ENCODE results near the gene CSNK2A1.
"Not testable (repeated sequence)": the region's sequence is repeated elsewhere in the genome, so short reads cannot be mapped to it uniquely, and the experiment has no call there.

CSNK2A1 gene

GRCh38 chr20:483815-484644 lies 59.6 kb downstream of the CSNK2A1 start:
- DNase-seq (ENCODE audit: low read depth), result no peak

- DNase-seq (ENCODE audit: low read depth), result no peak
Observed at GRCh38 chr20:481167-481566, 62.4 kb downstream of the CSNK2A1 start.

- DNase-seq (ENCODE audit: low read depth), result no peak
Observed at GRCh38 chr20:480044-480443, 63.5 kb downstream of the CSNK2A1 start.

- DNase-seq (ENCODE audit: low read depth), result no peak
Observed at GRCh38 chr20:479487-479886, 64.1 kb downstream of the CSNK2A1 start.

GRCh38 chr20:478949-479429 lies 64.6 kb downstream of the CSNK2A1 start:
- no peak for DNase-seq (ENCODE audit: low read depth)

- DNase-seq (ENCODE audit: low read depth), result no peak
Observed at GRCh38 chr20:478010-478948, 65.3 kb downstream of the CSNK2A1 start.

GRCh38 chr20:476561-477249 lies 66.9 kb downstream of the CSNK2A1 start:
- DNase-seq (ENCODE audit: low read depth), result not testable (repeated sequence)

- no peak for DNase-seq (ENCODE audit: low read depth)
Observed at GRCh38 chr20:475463-476357, 67.9 kb downstream of the CSNK2A1 start.

- DNase-seq (ENCODE audit: low read depth), result no peak
Observed at GRCh38 chr20:474581-474980, 69.0 kb downstream of the CSNK2A1 start.

DNA sequence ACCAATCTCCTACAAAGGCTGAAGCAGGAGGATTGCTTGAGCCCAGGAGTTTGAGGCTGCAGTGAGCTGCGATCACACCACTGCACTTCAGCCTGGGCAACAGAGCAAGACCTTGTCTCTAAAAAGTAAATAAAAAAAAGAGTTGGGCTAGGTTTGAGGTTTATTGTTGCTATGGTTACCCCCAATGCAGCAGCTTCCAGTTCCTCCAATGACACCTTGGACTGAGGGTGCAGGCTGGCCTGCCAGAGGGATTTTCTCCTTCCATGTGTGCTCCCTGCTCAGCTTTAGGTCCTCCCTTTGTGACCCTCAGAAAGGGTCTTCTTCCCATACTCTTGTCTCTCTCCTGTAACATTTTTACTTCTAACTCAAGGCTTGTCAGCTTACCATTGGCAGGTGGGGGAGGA lies 70.7 kb downstream of the CSNK2A1 start:
- DNase-seq (ENCODE audit: low read depth), result no peak

- DNase-seq (ENCODE audit: low read depth), result no peak
Observed at GRCh38 chr20:472137-472846, 71.3 kb downstream of the CSNK2A1 start.

- no peak for DNase-seq (ENCODE audit: low read depth)
Observed at GRCh38 chr20:469746-470490, 73.7 kb downstream of the CSNK2A1 start.

GRCh38 chr20:467755-468154 lies 75.8 kb downstream of the CSNK2A1 start:
- no peak for DNase-seq (ENCODE audit: low read depth)

DNA sequence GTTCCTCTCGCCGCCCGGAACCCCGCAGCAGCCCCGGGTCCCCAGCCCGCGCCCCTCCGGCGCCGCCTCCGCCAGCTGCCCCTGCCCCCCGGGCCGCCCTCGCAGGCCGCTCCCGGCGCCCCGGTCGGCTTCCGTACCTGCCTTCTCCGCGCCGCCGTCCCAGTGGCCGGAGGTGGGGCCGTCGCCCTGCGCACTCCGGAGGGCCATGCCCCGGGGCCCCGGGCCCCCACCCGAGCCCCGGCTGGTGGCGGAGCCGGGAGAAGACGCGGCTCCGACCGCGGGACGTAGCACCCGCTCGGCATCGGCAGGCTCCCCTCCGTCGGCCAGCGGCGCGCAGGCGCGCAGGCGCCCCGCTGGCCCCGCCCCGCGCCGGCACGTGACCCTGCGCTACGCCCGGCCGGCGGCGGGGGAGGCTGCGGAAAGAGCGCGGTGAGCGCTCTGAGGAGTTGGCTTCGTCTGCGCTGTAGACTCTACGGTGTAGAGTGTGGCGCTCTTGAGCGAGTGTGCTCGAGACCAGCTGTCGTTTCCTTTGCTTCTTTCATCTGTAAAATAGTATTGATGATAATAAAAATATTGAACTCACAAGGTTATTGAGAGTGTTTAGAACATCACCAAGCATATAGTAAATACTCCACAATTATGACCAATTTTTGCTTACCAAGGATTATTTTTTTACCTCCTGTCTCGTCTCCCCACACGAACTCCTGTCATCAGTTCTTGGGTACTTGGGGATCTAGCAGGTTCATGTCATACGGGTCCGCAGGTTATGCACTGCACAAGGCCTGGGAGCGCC lies 81.2 kb downstream of the CSNK2A1 start, which contains the start of gene TBC1D20:
Gene TBC1D20, minus strand, starts transcription at position 335 of the 793 bp plus-strand sequence. Its CDS starts 128 bp downstream, at position 207.
- DNase-seq (ENCODE audit: low read depth), result peak; percentile 66

- no peak for DNase-seq (ENCODE audit: low read depth)
Observed at GRCh38 chr20:461254-462198, 82.1 kb downstream of the CSNK2A1 start.

DNA sequence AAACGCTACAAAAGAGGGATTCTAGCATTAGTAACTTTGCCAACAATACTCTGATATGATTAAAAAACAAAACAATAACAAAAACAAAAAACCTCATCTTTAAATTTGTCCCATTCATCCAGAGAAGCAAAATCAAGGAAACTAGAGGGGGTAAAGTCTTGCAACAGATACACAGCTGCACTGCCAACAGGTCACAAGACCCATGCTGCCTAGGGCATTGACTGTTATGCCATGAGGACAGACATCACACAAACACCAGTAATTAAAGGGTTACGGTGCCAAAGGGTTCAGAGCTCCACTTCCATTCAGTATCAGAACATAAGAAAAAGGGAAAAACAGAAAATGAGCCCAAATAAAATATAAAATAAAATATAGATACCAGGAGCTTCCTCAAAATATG lies 82.9 kb downstream of the CSNK2A1 start:
- DNase-seq (ENCODE audit: low read depth), result no peak

- DNase-seq (ENCODE audit: low read depth), result no peak
Observed at GRCh38 chr20:460180-460579, 83.4 kb downstream of the CSNK2A1 start.

DNA sequence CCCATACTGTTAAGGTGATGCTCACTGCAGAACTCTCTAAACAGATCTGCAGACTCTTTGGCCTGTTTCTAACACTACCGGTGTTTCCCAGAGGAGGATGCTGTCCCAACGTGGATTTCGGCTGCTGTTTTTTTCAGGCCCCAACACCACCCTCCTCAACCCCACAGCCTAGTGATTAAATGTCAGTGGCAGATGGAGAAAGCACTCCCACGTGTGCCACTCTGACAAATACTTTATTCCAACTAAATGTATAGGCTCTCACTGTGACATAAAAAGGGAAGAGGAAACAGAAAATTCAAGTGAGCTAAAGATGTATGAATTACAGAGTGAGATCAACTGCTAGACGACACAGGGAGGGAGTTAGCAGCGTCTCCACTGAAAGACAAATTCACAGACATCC lies 84.8 kb downstream of the CSNK2A1 start:
- DNase-seq (ENCODE audit: low read depth), result no peak
